ENCODE measurements around the gene GABBR1. TPM values are rescaled to one million over a fixed set of nuclear protein-coding genes. Genes with fewer than 3 reads are reported as not detected.

GABBR1 gene
- total RNA-seq, 1 donor from 2014 or later = 120 TPM

DNA sequence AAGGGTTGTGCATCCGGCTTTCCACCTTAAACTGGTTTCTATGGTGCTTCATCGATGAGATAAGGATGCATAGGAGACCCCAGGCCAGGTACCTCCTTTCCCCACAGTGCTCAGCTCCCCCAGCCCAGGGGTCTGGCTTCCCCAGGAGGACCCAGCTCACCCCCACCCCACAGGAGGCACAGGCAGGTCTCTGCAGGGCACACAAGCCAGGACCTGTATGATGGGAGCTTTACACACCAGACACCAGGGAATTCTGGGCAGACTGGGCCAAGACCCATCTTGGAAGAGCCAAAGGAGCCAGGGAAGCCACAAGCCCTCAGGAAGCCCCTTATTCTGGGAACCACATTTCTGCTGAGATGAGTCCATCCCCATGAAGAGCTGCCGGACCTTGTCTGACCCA lies 103.0 kb downstream of the GABBR1 start:
- no peak for DNase-seq (ENCODE audit: low spot score, unreplicated experiment)
- Mint-ChIP-seq H3K4me1 (ENCODE audit: low read depth) (no peaks in the 10 kb centered on the region), H3K27ac (no peak overlapping the region), H3K27me3 (peaks cover 2% of the 10 kb centered on the region), H3K4me3 (ENCODE audit: low read depth) (no peak overlapping the region), H3K9me3 (ENCODE audit: low read depth) (no peaks in the 10 kb centered on the region), H3K36me3 (ENCODE audit: insufficient read depth) (no peaks in the 10 kb centered on the region)
- TF ChIP-seq, protein P1, sequence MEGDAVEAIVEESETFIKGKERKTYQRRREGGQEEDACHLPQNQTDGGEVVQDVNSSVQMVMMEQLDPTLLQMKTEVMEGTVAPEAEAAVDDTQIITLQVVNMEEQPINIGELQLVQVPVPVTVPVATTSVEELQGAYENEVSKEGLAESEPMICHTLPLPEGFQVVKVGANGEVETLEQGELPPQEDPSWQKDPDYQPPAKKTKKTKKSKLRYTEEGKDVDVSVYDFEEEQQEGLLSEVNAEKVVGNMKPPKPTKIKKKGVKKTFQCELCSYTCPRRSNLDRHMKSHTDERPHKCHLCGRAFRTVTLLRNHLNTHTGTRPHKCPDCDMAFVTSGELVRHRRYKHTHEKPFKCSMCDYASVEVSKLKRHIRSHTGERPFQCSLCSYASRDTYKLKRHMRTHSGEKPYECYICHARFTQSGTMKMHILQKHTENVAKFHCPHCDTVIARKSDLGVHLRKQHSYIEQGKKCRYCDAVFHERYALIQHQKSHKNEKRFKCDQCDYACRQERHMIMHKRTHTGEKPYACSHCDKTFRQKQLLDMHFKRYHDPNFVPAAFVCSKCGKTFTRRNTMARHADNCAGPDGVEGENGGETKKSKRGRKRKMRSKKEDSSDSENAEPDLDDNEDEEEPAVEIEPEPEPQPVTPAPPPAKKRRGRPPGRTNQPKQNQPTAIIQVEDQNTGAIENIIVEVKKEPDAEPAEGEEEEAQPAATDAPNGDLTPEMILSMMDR (IDR thresholded peaks at IDR 0.05; ENCODE audit: unreplicated experiment) = no peak

DNA sequence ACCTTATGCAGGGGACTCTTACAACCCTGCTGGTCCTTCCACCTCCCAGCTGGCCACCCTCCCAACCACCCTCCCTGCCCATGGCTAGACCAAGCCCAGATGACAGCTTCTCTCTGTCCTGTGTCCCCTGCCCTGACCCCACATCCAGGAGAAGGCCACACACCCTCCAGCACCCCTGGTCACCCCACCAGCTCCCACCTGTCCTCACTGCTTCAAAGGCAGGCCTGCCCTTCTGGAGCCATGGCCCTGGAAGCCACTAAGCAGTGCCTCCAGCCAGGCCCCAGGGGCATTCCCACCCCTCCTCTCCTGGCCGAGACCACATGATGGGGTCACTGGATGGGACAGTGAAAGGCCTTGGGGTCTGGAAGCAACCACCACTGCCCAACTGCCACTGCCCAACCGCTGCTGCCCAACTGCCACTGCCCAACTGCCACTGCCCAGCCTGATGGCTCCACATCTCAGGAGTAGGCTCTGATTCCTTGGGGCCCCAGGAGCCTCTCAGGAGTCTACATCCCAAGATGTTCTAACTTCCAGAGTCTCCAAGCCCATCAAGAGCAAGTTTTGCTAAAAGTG lies 103.9 kb downstream of the GABBR1 start:
- Mint-ChIP-seq H3K9me3 (ENCODE audit: low read depth) (no peaks in the 10 kb centered on the region), H3K4me3 (ENCODE audit: low read depth) (no peak overlapping the region), H3K27me3 (peaks cover 2% of the 10 kb centered on the region), H3K36me3 (ENCODE audit: insufficient read depth) (no peaks in the 10 kb centered on the region), H3K4me1 (ENCODE audit: low read depth) (peaks cover 2% of the 10 kb centered on the region), H3K27ac (no peak overlapping the region)
- TF ChIP-seq, protein P1 (IDR thresholded peaks at IDR 0.05; ENCODE audit: unreplicated experiment) = no peak
- no peak for DNase-seq (ENCODE audit: low spot score, unreplicated experiment)

DNA sequence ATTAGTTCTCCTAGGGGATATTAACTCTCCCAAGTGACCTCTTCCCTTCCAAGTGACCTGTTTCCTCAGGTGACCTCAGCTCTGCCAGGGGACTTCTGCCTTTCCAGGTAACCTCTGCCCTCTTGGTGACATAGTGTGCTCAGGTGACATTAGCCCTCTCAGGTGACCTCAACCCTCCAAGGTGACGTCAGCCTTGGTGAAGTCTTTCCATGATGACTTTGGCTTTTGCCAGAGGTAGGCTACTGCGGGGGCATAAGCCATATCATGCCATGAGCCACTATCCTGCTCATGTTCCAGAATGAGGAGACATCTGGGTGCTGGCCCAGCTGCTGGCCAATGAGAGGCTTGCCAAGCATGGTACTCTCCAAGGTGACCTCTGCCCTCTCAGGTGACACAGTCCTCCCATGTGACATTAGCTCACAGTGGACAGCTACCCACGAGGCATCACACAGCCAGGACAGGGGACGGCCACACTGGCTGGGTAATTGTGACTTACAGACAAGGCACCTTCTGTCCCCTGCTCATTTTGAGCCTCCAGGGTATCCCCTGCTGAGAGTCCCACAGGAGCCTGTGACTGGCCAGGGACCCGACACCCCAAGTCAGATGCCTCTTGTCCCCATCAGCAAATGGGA lies 104.6 kb downstream of the GABBR1 start:
- Mint-ChIP-seq H3K4me1 (ENCODE audit: low read depth) (peaks cover 2% of the 10 kb centered on the region), H3K9me3 (ENCODE audit: low read depth) (peaks cover 2% of the 10 kb centered on the region), H3K27ac (no peak overlapping the region)

DNA sequence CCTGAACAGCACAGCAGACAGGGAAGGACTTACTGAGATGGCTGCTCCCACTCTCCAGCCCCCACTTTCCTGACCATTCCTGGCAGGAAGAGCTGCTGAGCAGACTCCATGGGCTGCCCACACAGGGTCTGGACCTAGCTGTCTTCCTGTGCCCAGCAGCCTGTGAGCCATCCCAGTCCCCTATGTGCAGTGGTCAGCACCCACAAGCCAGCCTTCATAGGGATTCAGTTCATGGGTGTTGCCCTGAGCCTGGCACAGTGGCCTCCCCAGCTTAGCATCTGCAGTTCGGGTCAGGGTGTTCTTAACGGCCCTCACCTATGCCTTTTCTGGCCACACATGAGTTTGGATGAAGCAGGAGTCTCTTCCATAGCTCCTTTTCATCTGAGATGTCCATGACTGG lies 105.4 kb downstream of the GABBR1 start:
- peaks cover 2% of the 10 kb centered on the region for H3K4me1 Mint-ChIP-seq (ENCODE audit: low read depth)
- H3K36me3 Mint-ChIP-seq (ENCODE audit: insufficient read depth) = no peaks in the 10 kb centered on the region
- DNase-seq (ENCODE audit: low spot score, unreplicated experiment) = no peak
- no peak overlapping the region for H3K27ac Mint-ChIP-seq
- peaks cover 2% of the 10 kb centered on the region for H3K27me3 Mint-ChIP-seq
- no peak overlapping the region for H3K4me3 Mint-ChIP-seq (ENCODE audit: low read depth)
- TF ChIP-seq, protein P1 (IDR thresholded peaks at IDR 0.05; ENCODE audit: unreplicated experiment) = no peak
- H3K9me3 Mint-ChIP-seq (ENCODE audit: low read depth) = peaks cover 6% of the 10 kb centered on the region

More for the DNA sequence above, 104.6 kb downstream of the GABBR1 start:
- Mint-ChIP-seq H3K36me3 (ENCODE audit: insufficient read depth) (no peaks in the 10 kb centered on the region), H3K4me3 (ENCODE audit: low read depth) (no peak overlapping the region), H3K27me3 (peaks cover 2% of the 10 kb centered on the region)
- no peak for DNase-seq (ENCODE audit: low spot score, unreplicated experiment)
- TF ChIP-seq, protein P1 (IDR thresholded peaks at IDR 0.05; ENCODE audit: unreplicated experiment) = no peak

DNA sequence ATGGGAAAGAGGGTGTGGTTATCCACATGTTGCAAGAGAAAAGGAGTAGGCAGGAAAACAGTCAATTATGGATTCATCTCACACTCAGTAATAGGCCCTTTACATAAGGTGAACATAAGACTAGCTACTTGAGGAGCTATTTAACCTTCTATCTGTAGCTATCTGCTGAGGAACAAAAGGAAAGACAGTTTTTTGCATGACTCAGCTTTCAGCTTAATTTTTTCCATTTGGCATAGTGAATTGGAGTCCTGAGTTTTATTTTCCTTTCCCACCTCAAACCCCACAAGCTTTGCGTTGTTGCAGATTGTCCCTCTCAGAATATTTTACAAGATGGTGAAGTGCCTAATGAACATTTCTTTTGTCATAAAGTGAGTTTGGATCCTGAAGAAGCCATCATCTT lies 105.9 kb downstream of the GABBR1 start:
- no peaks in the 10 kb centered on the region for H3K36me3 Mint-ChIP-seq (ENCODE audit: insufficient read depth)
- no peak overlapping the region for H3K4me3 Mint-ChIP-seq (ENCODE audit: low read depth)
- no peak for DNase-seq (ENCODE audit: low spot score, unreplicated experiment)
- H3K4me1 Mint-ChIP-seq (ENCODE audit: low read depth) = peaks cover 2% of the 10 kb centered on the region
- peaks cover 6% of the 10 kb centered on the region for H3K9me3 Mint-ChIP-seq (ENCODE audit: low read depth)
- no peak overlapping the region for H3K27ac Mint-ChIP-seq
- H3K27me3 Mint-ChIP-seq = peaks cover 2% of the 10 kb centered on the region
- TF ChIP-seq, protein P1 (IDR thresholded peaks at IDR 0.05; ENCODE audit: unreplicated experiment) = no peak
